ENCODE measurements around the gene APC.

APC gene

DNA sequence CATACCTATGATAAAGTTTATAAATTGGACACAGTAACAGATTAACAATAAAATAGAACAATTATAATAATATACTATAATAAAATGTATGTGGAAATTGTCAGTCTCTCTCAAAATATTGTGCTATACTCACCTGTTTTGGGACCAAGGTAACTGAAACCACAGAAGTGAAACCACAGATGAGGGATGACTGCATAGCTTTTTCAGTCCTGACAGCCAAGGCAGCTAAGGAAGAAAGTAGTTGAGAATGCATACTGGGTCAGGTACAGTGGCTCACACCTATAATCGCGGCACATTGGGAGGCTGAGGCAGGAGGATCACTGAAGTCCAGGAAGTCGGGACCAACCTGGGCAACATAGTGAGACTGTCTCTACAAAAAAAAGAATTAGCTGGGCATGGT, 132.3 kb downstream of the APC start:
- TF ChIP-seq, protein P1, sequence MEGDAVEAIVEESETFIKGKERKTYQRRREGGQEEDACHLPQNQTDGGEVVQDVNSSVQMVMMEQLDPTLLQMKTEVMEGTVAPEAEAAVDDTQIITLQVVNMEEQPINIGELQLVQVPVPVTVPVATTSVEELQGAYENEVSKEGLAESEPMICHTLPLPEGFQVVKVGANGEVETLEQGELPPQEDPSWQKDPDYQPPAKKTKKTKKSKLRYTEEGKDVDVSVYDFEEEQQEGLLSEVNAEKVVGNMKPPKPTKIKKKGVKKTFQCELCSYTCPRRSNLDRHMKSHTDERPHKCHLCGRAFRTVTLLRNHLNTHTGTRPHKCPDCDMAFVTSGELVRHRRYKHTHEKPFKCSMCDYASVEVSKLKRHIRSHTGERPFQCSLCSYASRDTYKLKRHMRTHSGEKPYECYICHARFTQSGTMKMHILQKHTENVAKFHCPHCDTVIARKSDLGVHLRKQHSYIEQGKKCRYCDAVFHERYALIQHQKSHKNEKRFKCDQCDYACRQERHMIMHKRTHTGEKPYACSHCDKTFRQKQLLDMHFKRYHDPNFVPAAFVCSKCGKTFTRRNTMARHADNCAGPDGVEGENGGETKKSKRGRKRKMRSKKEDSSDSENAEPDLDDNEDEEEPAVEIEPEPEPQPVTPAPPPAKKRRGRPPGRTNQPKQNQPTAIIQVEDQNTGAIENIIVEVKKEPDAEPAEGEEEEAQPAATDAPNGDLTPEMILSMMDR (IDR thresholded peaks at IDR 0.05; ENCODE audit: borderline replicate concordance, insufficient read depth, low read depth, low read length) = no peak
- H3K4me3 ChIP-seq (ENCODE audit: low read depth, low read length) = no peak overlapping the region

DNA sequence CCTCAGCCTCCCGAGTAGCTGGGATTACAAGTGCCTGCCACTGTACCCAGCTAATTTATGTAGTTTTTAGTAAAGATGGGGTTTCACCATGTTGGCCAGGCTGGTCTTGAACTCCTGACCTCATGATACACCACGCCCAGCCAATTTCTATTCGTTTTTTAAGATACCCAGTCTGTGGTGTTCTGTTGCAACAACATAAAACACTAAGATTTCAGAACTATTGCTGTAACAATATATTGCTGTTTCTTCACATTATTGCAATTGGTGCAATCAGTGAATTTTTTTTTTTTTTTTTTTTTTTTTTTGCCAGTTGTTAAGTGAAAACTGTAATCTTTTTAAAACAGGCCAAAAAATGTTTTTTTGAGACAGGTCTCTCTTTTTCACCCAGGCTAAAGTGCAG, 133.3 kb downstream of the APC start:
- H3K4me3 ChIP-seq (ENCODE audit: low read depth, low read length) = no peak overlapping the region
- TF ChIP-seq, protein P1 (IDR thresholded peaks at IDR 0.05; ENCODE audit: borderline replicate concordance, insufficient read depth, low read depth, low read length) = no peak

DNA sequence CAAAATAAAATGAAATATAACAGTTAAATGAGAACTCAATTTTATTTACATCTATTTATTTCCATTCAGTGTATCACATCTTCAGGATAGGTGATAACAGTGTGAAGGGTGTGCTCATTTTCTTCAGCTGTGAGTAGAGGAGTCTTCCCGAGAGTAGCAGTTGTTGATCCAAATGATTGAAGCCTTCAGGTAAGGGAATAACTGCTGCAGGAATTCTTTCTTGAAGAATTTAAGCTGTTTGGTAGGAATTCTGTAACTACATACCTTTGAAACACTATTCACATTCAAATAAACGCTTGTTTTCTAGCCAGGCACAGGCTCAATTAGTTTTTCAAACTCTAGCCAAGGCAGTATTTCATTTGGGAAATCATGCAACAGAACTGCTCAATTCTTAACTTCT, 138.7 kb downstream of the APC start:
- TF ChIP-seq, protein P1 (IDR thresholded peaks at IDR 0.05; ENCODE audit: borderline replicate concordance, insufficient read depth, low read depth, low read length) = no peak

DNA sequence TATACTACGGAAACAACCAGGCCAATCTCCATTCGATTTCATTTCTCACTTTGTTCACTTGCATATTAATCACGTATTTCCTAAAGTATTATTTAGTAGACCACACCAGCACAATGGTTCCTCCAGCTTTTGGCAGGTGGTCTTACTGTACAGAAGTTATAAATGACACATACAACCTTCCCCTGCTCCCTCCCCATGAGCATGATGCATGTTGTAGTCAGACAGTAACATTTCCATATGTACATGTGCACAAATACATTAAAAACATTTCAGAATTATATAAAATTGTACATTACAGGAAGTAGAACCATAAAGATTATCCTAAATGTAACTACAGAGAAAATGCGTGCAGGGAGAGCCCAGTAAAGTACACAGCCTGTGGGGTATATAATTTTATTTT, 140.4 kb downstream of the APC start:
- no peak overlapping the region for H3K4me3 ChIP-seq (ENCODE audit: low read depth, low read length)
- TF ChIP-seq, protein P1 (IDR thresholded peaks at IDR 0.05; ENCODE audit: borderline replicate concordance, insufficient read depth, low read depth, low read length) = no peak

More for the DNA sequence above, 138.7 kb downstream of the APC start:
- H3K4me3 ChIP-seq (ENCODE audit: low read depth, low read length) = no peak overlapping the region

DNA sequence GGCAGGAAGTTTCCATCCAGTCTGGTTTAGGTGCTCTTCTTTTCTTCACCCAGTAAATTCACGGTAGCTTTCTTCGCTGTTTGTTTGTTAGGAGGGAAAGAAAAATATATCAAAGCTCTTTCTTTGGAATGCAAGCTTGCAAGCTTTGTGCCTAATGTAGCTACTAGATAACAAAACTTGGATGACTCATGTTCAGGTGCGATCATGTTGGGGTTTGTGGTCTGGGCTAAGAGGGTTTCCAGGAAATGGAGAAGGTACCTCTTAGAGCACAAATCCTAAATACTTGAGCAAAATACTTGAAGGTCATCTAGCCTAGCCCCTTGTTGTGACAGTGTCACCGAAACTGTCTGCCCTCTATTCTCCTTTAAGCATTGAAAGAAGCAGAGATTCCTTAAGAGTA, 141.1 kb downstream of the APC start:
- no peak overlapping the region for H3K4me3 ChIP-seq (ENCODE audit: low read depth, low read length)
- TF ChIP-seq, protein P1 (IDR thresholded peaks at IDR 0.05; ENCODE audit: borderline replicate concordance, insufficient read depth, low read depth, low read length) = no peak

DNA sequence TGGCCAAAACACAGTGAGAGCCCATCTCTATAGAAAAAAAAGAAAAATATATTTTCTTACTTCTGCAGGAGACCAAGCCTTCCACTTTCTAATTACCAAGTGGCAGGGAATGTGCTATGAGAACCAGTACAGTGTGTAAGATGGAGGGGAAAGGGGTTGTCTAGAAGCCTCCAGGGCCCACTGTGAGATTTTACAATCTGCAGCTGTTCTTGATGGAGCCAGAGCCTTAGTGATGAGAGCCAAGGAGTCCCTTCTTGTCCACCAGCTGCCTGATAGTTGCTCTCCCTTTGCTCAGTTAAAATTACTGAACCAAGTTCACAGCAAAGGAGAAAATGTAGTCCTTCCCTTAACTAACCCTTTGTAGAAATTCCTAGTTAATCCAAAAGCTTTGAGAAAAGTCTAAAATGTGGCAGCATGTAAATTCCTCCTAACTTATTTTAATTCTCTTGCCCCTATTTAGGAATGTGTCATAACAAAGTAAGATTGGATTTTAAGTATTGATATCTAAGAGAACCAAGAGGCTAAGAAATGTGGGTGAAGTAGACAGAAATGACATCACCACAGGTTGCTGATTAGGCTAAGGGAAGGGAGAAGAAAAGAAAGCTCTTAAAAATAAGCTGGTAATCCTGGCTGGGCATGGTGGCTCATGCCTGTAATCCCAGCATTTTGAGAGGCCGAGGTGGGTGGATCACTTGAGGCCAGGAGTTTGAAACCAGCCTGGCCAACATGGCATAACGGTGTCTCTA, 142.7 kb downstream of the APC start:
- TF ChIP-seq, protein P1 (IDR thresholded peaks at IDR 0.05; ENCODE audit: borderline replicate concordance, insufficient read depth, low read depth, low read length) = no peak
- H3K4me3 ChIP-seq (ENCODE audit: low read depth, low read length) = no peak overlapping the region

DNA sequence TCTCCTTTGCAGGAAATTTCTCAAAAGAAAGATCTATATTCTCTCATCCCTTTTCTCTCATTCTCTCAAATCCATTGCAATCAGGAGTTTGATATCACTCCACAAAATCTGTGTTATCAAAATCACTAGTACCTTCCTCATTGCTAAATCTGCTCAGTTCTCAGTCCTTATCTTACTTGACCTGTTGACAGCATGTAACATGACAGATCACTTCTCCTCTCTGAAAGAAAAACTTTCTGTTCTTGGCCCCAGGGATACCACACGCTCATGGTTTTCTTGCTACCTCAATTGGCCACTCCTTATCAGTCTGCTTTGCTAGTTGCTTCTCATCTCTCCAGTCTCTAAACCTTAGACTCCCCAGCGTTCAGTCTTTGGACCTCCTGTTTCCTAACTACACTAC, 145.5 kb downstream of the APC start:
- TF ChIP-seq, protein P1 (IDR thresholded peaks at IDR 0.05; ENCODE audit: borderline replicate concordance, insufficient read depth, low read depth, low read length) = no peak

More for the DNA sequence above, 145.5 kb downstream of the APC start:
- no peak overlapping the region for H3K4me3 ChIP-seq (ENCODE audit: low read depth, low read length)

Data from GM12875 (cell line).